ENCODE data around the gene ELMO2.
"Not testable (repeated sequence)": the region's sequence is repeated elsewhere in the genome, so short reads cannot be mapped to it uniquely, and the experiment has no call there.

The ELMO2 gene

DNA sequence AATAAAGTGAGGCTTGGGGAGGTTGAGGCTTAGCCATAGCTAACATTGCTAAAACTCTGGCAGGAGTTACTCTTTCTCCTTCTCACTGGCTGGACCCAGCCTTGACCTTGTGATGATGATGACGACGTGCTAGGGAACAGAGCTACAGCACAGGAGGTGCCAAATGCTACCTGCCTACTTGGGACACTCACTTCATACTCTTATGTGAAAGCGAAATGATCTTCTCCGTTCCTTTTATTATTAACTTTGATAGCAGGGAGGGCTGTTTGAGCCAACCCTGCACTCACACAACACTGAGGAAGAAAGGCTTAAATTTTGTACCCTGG, 1.2 kb upstream of the ELMO2 start:
- in situ Hi-C loops (cut with MboI; ENCODE audit: low sequenced_read_pairs): no loop called here

DNA sequence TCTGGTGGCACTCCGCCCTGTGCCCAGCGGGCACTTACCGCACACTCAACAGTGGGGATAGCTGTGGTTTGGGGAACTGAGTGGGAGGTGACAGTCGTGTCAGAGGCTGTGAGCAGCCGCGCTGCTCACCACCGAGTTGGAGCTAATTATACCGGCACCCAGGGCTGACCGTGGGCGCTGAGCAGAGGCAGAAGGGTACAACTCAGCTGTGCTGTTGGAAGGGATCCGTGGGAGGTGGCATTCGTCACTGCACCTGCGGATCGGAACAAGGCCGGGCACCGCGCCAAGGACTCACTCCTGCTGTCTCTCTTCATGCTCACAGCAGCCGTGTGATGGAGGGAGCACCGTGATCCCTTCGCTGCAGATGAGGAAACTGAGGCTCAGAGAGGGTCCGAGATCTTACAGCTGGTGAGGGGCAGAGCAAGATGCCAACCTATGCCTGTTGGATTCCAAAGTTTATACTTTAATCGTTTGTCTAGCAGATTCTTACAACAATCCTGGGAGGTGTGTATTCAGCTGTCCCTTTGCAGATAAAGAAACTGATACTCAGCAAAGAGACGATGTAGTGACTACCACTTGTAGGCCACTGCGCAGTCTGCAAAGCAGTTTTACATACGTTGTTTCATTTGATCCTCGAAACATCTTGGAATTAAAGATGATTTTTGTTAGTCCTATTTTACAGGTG, 713 bp upstream of the ELMO2 start:
- in situ Hi-C loops (cut with MboI; ENCODE audit: low sequenced_read_pairs): no loop called here

DNA sequence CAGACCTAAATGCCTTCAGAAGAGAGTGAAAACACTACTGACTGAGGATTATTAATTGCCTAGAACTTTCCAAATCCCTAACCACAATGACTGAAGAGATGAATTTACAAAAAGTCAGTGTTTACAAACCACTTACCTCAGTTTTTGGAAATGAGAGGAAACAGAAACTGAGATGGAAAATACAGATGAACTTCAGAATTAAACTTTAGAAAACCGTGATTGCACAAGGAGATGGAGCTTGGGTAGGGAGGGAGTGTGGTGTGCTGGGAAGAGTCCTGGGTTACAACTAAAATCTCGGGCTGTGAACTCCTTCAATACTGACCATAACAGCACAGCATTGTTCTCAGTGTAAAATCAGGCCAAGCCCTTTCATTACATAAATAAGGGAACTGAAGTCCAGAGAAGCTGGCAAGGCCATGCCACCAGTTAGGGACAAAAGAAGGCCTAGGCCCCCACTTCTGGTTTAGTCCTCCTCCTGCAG, 4.0 kb downstream of the ELMO2 start:
- in situ Hi-C loops (cut with MboI; ENCODE audit: low sequenced_read_pairs): no loop called here

DNA sequence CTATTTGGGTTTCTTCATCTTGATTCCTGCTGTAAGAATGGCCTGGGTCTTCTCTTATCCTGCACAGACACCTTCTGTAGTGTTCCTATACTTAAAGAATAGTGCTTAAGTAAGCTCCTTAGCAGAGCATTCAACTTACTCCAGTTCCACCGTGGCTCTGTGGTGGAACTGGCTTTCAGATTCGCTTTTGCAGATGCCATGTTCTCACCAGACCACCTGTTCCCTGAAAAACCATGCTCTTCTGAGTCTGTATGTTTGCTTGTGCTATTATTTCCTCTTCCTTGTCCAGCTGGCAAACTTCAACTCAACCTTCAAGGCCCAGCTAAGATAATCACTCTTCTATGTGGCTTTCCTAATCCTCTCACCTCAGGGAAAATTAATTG, 4.9 kb downstream of the ELMO2 start:
- in situ Hi-C loops (cut with MboI; ENCODE audit: low sequenced_read_pairs): no loop called here

DNA sequence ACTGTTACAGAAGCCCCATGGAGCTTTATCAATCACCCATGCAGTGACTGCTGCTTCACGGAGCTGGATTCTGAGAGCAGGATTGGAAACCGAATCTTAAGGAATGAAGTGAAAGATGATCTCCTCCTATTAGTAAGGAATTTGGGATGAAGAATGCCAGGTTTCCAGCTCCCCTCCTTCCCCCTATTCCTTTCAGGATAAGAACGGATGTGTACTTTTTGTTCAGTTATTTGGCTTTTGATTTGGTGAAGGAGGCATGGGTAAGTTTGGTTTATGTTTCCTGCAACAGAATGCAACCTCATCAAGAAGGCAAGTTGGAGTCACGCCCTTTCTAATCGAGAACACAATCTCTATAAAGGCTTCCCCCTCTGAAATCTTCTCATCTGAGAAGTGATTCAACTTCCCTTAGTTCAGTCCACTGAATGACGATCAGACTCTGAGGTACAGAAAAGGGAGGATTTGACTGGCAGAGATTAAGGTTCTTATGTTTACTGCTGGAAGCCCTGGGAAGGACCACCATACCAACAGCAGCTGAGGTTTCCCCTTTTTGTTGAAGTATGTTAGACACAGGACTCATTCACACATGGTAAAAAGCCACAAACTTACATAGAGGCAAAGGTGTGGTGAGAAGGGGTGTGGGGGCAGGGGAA, 5.5 kb downstream of the ELMO2 start:
- in situ Hi-C loops (cut with MboI; ENCODE audit: low sequenced_read_pairs): no loop called here

DNA sequence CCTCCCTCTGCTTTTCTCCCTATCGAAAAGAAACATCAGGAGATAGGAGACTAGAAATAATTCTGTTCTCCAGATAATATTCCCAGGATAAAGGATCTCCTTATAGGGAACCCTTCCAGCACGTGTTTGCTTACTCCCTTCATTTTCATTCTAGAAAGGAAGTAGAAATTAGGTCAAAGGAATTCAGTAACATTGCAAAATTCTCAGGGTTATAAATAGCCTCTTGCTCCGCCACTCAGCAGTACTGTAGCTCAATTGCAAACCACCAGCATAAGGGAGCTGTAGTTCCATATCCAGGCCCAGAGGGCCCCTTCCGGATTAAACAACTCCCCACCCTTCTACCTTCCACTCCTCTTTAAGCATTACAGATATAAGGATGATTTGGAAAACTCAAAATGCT, 6.2 kb downstream of the ELMO2 start:
- in situ Hi-C loops (cut with MboI; ENCODE audit: low sequenced_read_pairs): no loop called here

- in situ Hi-C loops (cut with MboI; ENCODE audit: low sequenced_read_pairs): no loop called here
Observed at GRCh38 chr20:46399401-46399800, 7.0 kb downstream of the ELMO2 start.

GRCh38 chr20:46398963-46399362, 7.5 kb downstream of the ELMO2 start:
- in situ Hi-C loops (cut with MboI; ENCODE audit: low sequenced_read_pairs): no loop called here

GRCh38 chr20:46396052-46396740, 10.2 kb downstream of the ELMO2 start:
- in situ Hi-C loops (cut with MboI; ENCODE audit: low sequenced_read_pairs): no loop called here

- in situ Hi-C loops (cut with MboI; ENCODE audit: low sequenced_read_pairs): no loop called here
Observed at GRCh38 chr20:46394872-46395760, 11.3 kb downstream of the ELMO2 start.

DNA sequence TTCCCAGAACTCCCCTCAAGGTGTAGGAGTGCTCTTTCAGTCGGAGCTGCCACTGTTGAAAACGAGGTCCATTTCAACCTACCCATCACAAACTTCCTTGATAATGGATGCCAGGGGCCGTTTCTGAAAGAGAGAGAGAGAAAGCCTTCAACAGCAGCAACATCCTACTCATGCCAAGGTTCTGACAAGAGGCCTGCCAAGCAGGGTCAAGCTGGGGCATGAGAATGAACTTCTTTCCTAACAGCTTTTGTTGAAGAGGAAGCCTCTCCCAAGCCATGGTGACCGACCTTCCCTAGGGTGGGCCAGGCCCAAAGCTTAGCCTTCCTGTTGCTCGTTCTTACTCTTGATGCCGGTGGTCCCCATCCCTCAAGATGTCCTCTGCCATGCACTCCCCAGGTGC, 12.4 kb downstream of the ELMO2 start:
- in situ Hi-C loops (cut with MboI; ENCODE audit: low sequenced_read_pairs): no loop called here

DNA sequence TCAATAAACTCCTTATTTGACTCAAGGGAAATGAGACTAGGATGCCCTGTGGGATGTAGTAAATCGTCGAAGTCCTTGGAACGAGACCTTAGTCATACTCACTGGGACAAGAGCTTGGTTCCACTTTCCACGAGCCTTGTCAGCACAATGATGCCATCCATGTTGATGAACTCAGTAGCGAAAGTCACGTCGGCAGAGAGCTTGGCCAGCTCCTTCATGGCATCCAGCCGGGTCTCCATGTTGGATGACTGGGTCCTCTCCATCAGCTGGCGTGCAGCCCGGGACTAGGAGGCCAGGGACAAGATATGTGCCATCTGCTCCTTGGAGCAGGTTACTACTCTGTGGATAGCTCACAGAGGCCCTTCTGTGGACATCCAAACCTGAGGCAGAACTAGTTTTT, 17.5 kb downstream of the ELMO2 start:
- in situ Hi-C loops (cut with MboI; ENCODE audit: low sequenced_read_pairs): no loop called here

DNA sequence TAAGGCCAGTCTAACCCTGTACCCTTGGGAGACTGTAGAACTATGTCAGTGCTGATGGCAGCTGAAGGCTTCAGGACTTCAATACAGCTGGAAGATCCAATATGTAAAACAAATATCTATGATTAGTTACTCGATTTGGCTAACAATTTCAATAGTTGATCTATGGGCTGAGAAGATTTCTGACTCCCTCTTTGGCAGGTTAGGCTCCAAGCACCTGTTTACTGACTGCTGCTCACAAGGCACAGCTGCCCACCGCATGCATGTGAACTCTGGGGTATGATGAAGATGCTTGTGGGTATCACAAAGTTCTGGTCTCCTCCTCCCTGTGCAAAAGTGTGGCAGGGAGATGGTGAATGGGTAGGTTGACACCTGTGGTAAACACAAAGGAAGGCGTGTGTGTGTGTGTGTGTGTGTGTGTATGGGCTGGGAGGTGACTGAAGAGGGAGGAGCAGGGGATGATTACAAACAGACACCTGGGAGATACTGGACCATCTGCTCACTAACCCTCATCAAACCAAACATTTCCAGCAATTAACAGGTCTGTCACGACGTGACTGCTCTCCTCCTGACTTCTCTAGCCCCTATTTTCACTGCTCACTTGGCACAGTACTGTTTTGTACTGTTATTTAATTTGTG, 18.1 kb downstream of the ELMO2 start:
- in situ Hi-C loops (cut with MboI; ENCODE audit: low sequenced_read_pairs): no loop called here

DNA sequence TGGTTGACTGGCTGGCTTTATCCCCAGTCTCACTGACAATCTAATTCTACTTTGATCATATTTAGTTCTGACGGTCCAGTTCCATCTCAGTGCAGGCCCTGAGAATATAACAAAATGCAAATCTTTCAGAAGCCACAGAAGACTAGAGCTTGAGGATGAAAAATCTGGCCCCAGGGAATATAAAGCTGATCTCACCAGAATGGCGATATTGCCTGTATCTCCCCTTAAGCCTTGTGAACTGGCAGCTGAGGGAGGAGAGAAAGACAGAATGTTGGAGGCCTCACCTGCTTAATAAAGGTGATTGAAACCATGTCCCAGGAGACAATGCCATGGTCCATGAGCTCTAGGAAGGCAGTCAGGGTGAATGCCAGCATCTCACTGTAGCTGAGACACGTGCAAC, 19.4 kb downstream of the ELMO2 start:
- in situ Hi-C loops (cut with MboI; ENCODE audit: low sequenced_read_pairs): not testable (repeated sequence)

DNA sequence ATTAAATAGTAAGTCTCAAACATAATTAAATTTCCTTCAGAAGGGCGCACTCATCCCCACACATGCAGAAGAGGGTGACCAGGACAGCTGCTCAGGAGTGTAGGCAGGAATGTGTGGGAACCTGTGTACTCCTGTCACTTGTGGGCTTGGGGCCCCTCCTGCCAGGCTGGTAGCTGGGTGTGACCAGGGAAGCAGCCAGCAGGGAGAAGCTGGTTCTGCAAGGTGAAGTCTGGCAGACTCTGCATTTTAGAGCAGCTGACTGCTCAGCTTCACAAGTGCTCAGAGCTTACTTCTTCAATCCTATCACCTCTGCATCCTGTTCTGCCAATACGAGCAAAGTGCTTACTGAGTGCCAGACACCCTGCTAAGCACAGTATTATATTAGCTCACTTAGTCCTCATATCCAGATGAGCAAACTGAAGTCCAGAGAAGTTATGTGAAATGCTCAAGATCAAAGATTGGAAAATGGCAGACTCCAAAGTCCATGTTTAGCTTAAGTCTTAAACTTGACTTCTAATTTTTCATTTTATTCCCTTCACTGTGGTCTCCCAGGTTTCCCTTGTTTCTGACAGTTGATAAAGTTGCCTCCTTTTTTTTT, 27.9 kb downstream of the ELMO2 start:
- in situ Hi-C loops (cut with MboI; ENCODE audit: low sequenced_read_pairs): no loop called here

DNA sequence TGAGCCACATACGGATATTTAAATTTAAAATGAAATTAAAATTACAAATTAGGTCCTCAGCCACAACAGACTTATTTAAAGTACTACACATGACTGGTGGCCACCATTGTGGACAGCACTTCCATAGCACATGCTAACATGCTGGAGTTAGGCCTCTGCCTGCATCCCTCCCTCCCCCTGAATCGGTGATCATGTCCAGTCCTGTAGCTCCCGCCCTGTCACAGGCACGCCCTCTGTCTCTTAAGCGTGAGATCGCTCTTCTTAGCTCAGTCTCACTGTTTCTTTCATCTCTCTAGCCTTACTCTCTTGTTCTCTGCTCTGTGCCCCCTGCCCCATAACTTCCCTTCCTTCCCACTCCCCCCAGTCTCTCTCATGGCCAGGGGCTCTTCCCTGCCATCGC, 28.9 kb downstream of the ELMO2 start:
- in situ Hi-C loops (cut with MboI; ENCODE audit: low sequenced_read_pairs): no loop called here

DNA sequence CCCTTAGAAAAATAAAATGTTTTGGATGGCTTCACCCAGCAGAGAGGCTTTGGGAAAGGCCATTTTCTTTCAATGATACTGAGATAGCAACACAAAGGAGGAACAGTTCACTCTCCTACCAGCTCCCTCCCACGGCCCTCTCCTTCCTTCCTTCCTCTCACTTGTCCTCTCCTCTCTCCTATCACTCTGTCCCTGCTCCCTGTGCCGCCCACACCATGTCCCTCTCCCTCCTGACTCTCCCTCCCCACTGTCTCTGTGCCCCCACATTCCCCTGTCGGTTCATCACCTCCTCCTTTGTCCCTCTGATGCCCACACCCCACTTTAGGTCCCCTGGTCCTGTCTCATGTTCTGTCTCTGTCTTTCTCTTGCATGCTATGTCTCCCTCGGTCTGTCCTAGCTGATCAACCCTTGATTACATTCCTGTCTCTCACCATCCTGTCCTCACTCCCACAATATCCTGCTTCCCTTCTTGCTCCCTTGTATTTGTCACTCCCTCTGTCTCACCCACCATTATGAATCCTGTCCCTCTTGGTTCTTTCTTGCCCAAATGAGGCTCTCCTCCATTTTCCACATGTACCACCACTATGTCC, 30.1 kb downstream of the ELMO2 start:
- in situ Hi-C loops (cut with MboI; ENCODE audit: low sequenced_read_pairs): no loop called here

GRCh38 chr20:46375771-46376170, 30.6 kb downstream of the ELMO2 start:
- in situ Hi-C loops (cut with MboI; ENCODE audit: low sequenced_read_pairs): no loop called here

DNA sequence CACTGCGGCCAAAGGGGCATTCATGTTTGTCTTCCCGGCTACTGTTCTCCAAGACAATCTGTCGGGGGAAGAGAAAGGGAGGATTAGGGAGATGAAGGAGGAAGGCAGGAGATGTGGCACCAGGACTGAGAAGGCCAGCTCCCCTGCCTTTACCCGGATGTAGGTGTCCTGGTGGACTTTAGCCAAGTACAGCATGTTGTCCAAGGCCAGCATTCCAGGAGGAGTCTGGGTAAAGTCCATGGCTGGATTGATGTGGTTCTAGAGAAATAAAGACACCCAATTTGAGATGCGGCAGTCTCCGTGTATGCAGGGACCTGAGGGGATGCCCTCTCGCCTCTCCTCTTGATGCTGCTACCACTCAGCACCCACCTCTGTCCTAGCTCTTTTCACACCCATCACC, 32.0 kb downstream of the ELMO2 start:
- in situ Hi-C loops (cut with MboI; ENCODE audit: low sequenced_read_pairs): no loop called here

- in situ Hi-C loops (cut with MboI; ENCODE audit: low sequenced_read_pairs): no loop called here
Observed at GRCh38 chr20:46371656-46372055, 34.8 kb downstream of the ELMO2 start.
